Measurements from ENCODE around the gene RGPD8.

- TF ChIP-seq CTCF (IDR thresholded peaks at IDR 0.05; ENCODE audit: borderline replicate concordance, extremely low read depth, low read length, poor library complexity, severe bottlenecking) (no peak), EZH2 (IDR thresholded peaks at IDR 0.05; ENCODE audit: borderline replicate concordance, low read depth, low read length, severe bottlenecking) (no peak)
Measured at GRCh38 chr2:112343827-112344585, 89.4 kb downstream of the RGPD8 start.
